ENCODE data around the gene FREM1. TPM values are rescaled to one million over a fixed set of nuclear protein-coding genes. Genes with fewer than 3 reads are reported as not detected.

FREM1 gene
- total and polyA plus RNA-seq, 10 of the 15 experiments (the other 5 are each of a cell fraction or from before 2014, with no cell fraction given) = 0.01 to 0.16 (median 0.08) TPM; not detected in 7

DNA sequence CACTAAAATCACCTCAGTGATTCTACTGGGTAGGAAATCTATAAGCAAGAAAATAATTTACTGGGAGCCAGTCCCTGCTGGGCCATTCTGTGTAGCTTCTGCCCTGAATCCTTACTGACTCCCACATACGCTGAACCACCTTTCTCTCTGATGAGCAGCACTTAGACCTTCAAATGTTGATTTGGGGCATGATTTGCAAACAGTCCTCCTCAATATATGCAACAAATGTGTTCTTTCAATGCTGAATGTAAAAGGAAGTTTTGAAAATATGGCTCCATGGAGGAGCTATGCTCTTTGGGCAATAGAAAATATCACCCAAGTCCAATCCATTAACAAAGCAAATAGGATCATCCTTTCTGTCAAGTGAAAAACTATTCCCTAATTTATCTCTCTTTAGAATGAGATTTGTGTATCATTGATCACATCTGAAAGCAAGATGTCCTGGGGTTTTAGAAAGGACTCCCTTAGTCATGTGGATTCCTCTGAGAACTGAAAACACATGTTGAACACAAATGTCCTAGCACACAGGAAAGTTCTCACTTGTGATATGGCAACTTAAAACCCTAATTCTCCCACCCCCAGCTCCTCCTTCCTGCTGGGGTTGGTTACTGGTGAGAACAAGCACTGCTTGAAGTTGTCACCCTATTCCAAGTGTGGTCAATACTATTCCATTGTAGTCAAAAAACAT lies 178.8 kb downstream of the FREM1 start:
- Histone ChIP-seq H3K9ac (ENCODE audit: control insufficient read depth, insufficient read depth, low read length) (no peak overlapping the region), H3K4me1 (ENCODE audit: control insufficient read depth, insufficient read depth, low read length) (no peaks in the 10 kb centered on the region), H3K79me2 (ENCODE audit: control insufficient read depth, insufficient read depth, low read length) (no peaks in the 10 kb centered on the region), H3K27me3 (replicated peaks in 1 of 2; ENCODE audit: control insufficient read depth in 2 of 2, insufficient read depth in 2 of 2, low read length in 1 of 2) (no peaks in the 10 kb centered on the region), H3K27ac (ENCODE audit: control insufficient read depth, insufficient read depth) (no peak overlapping the region), H3K36me3 (ENCODE audit: control insufficient read depth in 2 of 2, insufficient read depth in 2 of 2, low read length in 1 of 2) (no peaks in the 10 kb centered on the region), H3K4me2 (ENCODE audit: control insufficient read depth, insufficient read depth) (no peak overlapping the region), H2AFZ (ENCODE audit: control insufficient read depth, low read depth, low read length) (no peak overlapping the region), H3K4me3 (no peak overlapping the region), H4K20me1 (ENCODE audit: control insufficient read depth, insufficient read depth) (no peaks in the 10 kb centered on the region), H3K9me3 (replicated peaks; ENCODE audit: control insufficient read depth, insufficient read depth, low read length) (no peaks in the 10 kb centered on the region)
- TF ChIP-seq PML (IDR thresholded peaks at IDR 0.05; ENCODE audit: low read length) (no peak), BACH1 (IDR thresholded peaks at IDR 0.05; ENCODE audit: borderline replicate concordance) (no peak), POLR2AphosphoS5 (IDR thresholded peaks at IDR 0.05; ENCODE audit: low read length) (no peak), YBX1 (IDR thresholded peaks at IDR 0.05) (no peak), HDAC2 (IDR thresholded peaks at IDR 0.05) (no peak), RB1 (IDR thresholded peaks at IDR 0.05; ENCODE audit: borderline replicate concordance) (no peak), HDGF (IDR thresholded peaks at IDR 0.05) (no peak), EZH2 (IDR thresholded peaks at IDR 0.05; ENCODE audit: borderline replicate concordance, control insufficient read depth, low read depth, low read length) (no peak)
- TF ChIP-seq, protein P1, sequence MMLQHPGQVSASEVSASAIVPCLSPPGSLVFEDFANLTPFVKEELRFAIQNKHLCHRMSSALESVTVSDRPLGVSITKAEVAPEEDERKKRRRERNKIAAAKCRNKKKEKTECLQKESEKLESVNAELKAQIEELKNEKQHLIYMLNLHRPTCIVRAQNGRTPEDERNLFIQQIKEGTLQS (IDR thresholded peaks at IDR 0.05; ENCODE audit: borderline replicate concordance, extremely low read depth, low read depth, low read length) = no peak
- TF ChIP-seq, protein P2, sequence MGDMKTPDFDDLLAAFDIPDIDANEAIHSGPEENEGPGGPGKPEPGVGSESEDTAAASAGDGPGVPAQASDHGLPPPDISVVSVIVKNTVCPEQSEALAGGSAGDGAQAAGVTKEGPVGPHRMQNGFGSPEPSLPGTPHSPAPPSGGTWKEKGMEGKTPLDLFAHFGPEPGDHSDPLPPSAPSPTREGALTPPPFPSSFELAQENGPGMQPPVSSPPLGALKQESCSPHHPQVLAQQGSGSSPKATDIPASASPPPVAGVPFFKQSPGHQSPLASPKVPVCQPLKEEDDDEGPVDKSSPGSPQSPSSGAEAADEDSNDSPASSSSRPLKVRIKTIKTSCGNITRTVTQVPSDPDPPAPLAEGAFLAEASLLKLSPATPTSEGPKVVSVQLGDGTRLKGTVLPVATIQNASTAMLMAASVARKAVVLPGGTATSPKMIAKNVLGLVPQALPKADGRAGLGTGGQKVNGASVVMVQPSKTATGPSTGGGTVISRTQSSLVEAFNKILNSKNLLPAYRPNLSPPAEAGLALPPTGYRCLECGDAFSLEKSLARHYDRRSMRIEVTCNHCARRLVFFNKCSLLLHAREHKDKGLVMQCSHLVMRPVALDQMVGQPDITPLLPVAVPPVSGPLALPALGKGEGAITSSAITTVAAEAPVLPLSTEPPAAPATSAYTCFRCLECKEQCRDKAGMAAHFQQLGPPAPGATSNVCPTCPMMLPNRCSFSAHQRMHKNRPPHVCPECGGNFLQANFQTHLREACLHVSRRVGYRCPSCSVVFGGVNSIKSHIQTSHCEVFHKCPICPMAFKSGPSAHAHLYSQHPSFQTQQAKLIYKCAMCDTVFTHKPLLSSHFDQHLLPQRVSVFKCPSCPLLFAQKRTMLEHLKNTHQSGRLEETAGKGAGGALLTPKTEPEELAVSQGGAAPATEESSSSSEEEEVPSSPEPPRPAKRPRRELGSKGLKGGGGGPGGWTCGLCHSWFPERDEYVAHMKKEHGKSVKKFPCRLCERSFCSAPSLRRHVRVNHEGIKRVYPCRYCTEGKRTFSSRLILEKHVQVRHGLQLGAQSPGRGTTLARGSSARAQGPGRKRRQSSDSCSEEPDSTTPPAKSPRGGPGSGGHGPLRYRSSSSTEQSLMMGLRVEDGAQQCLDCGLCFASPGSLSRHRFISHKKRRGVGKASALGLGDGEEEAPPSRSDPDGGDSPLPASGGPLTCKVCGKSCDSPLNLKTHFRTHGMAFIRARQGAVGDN (IDR thresholded peaks at IDR 0.05) = no peak
- BruUV-seq (replicated peaks) = no TSS peak
- no peak for DNase-seq (ENCODE audit: low read depth, low spot score)
- CTCF ChIA-PET = interaction anchor here (1.3 kb wide), 1 partner anchor 38 kb away, joined by 4 read pairs; no protein-coding TSS in a partner anchor
- intact Hi-C loops (cut with micrococcal nuclease; ENCODE audit: unreplicated experiment) (no loop called here), in situ Hi-C loops (cut with MboI) (no loop called here)
- no peak for FAIRE-seq
- POLR2A ChIA-PET = no interaction called here
- SMC1A ChIA-PET (ENCODE audit: uncharacterized antibody, unreplicated experiment) = no interaction called here
- RAD21 ChIA-PET (ENCODE audit: unreplicated experiment) = interaction anchor here (0.9 kb wide), 1 partner anchor 20 kb away, joined by 3 read pairs; no protein-coding TSS in a partner anchor
- WGBS (ENCODE audit: insufficient coverage, insufficient replicate concordance, low lambda C conversion rate, missing lambda C conversion rate) = 100% methylated on average over 1 of the region's 1 CpG
- no peak for ATAC-seq
